NCI-H2196 treated with DMSO at 0.1 percent for 48 hours (cell line): ENCODE data around the gene SLC50A1.

Experiments
- DNase-seq: peaks from one replicate; lab custom pipeline; 2025; ENCODE audit not compliant: unreplicated experiment; lab: John Stamatoyannopoulos, UW

Gene SLC50A1

DNA sequence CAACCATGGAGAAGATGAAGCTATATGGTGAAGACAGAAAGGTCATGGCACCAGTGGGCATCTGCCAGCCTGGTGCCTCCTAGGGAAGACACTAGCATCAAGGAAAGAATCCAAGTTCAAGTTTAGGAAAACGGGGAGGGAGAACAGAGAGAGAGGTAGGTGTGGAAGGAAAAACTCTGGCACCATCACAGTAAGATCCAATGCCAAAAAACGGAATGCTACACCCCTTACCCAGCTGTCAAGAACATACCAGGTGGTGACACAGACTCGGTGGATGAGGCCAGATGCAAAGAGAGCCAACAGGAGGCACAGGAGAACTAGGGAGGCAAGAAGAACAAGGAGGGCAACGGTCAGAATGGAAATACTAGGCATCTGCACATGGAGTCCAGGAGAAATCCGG, 33.9 kb downstream of the SLC50A1 start:
- no peak for DNase-seq

DNA sequence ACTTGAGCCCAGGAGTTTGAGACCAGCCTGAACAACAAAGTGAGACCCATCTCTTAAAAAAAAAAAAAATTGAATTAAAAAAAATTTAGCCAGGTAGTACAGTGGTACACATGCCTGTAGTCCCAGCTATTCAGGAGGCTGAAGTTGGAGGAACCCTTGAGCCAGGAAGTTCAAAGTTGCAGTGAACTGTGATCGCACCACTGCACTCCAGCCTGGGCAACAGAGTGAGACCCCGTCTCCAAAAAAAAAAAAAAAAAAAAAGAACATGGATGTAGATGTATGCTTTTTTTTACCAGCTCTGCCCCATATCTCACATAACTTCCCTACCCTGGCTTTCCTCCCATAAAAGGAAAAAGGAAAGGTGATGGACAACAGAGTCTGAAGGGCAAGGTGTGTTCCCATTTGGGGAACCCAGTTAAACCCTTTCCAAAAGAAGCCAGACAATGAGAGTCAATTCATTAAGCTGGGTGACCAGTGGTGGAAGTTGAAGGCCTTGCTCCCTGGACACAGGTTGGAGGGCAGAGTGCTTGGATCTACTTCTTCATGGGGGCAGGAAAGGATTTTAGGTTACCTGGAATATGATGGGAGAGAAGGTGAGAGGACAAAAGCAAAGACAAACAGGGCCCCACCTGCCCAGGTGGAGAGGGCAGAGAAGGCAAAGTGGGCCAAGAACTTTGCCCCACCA, 34.6 kb downstream of the SLC50A1 start:
- DNase-seq, result no peak

DNA sequence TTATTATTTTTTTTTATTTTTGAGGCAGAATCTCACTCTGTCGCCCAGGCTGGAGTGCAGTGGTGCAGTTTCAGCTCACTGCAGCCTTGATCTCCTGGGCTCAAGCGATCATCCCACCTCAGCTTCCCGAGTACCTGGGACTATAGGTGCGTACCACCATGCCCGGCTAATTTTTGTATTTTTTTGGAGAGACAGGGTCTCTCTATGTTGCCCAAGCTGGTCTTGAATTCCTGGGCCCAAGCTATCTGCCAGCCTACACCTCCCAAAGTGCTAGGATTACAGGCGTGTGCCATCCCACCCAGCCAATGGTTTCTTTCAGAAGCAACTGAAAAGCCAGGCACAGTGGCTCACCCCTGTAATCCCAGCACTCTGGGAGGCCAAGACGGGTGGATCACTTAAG, 35.2 kb downstream of the SLC50A1 start:
- no peak for DNase-seq

DNA sequence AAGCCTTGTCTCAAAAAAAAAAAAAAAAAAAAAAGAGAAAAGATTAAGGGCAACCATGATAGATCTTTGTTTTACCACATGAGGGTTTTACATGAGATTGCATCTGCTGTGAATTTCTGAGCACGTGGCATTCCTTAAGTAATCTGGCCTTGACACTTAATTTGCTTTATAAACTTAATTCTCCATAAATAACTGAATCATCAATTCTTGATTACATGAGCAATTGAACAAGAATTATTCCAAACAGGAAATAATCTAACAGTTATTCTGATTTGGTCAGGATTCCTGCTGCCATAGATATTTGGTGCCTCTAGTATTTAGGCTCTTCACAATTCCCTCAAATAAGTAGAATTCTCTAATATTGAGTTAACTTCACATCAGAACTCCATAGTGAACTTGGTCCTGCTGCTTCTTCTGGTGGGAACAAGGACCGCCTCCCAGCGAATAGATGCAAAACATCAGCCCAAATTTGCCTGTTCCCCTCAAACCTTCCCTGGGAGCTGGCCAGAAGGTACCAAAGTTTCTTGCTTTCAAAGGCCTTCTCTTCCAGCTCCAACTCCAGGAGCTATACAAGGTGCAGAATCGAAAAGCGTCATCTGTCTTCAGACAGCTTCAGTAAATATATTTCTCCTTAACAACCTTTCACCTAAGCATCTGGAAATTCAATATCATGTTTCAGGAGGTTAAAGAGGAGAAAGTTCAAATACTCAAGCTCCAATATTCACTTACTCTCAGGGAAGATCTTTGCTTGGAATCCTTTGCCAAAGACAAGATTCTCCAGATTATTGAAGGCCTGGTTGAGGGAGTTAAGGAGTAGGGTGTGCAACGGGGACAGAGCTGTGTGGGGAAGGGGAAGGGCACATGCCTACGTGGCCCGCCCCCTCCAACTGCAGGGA, 36.4 kb downstream of the SLC50A1 start:
- DNase-seq, result no peak

DNA sequence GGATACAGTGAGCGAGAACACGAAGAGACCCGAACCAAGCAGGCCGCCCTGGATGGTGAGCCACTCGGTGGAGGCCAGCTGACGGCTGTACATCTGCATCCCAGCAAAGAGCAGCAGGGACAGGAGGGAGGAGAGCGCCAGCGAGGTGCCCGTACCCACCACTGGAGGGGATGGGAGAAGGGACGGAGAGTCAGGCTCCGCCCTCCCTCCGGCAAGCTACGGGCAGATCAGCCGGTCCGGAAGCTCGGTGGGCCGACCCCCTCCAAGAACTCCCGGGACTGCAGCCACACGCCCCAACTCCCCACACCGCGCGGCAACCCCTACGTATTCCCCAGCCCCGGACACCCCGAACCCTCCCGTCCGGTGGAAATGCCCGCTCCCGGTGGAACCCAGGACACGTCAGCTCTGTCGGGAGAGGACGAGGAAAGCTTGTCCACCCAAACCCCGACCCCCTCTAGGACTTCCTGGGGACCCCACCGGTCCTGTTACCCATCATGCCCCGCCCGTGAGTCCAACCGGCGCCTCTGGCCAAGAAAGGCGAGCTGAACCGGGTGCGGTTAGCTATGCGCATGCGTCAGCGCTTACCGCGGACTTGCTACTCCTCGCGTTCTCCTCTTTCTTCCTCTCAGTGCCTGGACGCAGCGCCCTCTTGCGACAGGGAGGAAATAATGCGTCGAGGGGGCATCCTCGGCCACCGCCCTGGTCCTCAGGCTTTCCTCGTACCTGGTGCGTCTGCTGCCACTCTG, 37.3 kb downstream of the SLC50A1 start, which contains the start of gene KRTCAP2:
KRTCAP2 (minus strand) TSS at position 573 of the 746 bp plus-strand sequence; CDS start at position 493, 80 bp downstream.
- peak; percentile 96 for DNase-seq

DNA sequence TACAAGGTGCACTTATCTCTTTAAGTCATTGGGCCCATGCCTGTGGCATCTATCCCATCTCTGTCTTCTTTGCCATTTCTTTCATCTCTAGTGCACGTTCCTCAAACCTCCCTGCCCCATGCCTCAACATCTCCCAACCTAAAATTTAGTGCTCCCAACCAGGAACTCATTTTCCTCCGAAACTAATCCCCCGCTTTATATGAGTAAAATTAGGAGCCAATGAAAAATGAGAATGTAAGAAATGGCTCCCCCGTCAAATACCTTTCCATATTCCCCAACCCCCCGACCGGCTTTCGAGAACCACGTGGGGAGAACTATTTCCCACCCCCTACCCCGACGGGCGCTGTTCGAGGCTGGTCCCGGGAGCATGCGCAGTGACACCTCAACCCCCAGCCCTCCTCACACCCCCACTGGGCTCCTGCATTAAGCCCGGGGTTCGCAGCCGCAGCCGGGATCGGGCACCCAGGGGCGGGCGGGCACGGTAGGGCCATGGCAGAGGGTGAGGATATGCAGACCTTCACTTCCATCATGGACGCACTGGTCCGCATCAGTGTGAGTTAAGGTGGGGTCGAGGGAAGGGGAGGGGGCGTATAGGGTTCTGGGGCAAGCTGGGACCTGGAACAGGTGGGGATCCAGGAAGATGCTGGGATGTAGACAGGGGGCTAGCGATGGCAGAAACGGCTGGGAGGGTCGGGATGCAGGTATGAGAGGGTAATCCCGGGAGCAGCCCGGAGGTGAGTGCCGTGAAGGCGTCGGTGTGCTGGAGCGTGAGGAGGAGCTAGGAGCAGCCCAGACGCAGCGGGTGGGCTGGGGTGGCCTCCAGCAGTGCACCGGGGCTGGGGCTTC, 38.0 kb downstream of the SLC50A1 start, which contains the start of gene TRIM46:
TRIM46 (plus strand) TSS at position 372 of the 846 bp plus-strand sequence; CDS start at position 490, 118 bp downstream.
- peak; percentile 66 for DNase-seq

DNA sequence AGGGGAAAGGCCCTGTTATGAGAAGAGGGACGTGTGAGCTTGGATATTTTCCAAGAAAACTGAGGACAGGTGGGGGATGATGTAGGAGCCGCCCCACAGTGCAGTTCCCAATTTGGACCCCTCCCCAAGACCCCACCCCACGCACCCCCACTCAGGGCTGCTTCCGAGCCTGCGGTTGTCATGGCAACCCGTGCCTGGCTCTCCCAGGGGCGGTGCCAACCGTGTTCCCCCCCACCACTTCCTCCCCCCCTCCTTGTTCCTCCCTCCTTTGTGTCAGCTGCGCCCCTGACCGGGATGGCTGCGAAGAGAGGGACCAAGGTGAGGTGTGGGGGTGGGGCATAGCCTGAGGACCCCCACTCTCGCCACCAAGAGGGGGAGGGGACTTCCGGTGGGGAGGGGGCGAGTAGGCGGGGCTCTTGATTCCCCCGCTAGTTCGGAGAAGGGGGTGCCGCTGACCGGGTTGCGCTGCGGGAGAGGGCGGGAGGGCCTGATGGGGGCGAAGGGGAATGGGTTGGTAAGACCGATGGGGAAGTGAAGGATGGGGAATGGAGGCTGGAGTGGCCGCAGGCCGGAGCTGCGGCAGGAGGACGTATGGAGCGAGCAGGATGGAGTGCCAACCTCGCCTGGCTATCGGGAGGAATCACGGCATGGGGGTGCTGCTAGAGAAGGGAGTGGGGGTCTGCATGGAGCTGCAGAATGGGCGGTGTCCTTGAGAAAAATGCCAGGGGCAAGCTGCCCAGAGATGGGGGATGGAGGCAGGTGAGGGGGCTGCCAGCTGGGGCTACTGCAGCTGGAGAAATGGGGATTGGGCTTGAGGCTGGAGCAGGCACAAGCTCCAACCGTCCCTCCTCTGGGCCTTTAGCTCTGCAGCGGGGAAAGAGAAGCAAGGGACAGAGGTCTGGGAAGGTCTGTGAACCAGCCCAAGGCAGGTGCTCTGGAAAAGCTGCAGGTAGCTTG, 39.0 kb downstream of the SLC50A1 start:
- DNase-seq, result peak; percentile 66

DNA sequence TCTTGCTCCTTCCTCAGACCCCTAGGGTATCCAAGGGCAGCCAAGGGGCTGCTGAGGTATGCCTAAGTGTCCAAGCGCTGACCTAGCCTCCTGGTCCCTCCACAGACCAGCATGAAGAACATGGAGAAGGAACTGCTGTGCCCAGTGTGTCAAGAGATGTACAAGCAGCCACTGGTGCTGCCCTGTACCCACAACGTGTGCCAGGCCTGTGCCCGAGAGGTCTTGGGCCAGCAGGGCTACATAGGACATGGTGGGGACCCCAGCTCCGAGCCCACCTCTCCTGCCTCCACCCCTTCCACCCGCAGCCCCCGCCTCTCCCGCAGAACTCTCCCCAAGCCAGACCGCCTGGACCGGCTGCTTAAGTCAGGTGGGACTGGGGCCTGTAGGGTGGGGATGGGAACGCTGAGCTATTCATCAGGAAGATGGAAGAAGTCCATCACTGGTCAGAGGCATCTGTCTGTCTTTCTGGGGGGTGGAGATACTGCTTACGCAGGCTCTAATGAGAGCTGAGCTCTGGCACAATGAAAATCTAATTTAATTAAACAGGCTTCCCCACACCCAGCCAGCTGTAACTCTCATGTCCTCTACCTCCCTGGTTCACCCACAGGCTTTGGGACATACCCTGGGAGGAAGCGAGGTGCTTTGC, 39.8 kb downstream of the SLC50A1 start:
- no peak for DNase-seq

DNA sequence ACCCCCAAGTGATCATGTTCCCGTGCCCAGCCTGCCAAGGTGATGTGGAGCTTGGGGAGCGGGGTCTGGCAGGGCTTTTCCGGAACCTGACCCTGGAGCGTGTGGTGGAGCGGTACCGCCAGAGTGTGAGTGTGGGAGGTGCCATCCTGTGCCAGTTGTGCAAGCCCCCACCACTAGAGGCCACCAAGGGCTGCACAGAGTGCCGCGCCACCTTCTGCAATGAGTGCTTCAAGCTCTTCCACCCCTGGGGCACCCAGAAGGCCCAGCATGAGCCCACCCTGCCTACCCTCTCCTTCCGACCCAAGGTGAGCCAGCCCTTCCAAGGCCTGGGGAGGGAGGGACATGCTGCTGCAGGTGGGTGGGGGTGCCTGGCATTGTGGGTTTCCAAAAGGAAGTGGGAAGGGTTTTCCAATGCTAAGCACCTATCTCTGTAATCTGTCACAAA, 40.3 kb downstream of the SLC50A1 start:
- no peak for DNase-seq

DNA sequence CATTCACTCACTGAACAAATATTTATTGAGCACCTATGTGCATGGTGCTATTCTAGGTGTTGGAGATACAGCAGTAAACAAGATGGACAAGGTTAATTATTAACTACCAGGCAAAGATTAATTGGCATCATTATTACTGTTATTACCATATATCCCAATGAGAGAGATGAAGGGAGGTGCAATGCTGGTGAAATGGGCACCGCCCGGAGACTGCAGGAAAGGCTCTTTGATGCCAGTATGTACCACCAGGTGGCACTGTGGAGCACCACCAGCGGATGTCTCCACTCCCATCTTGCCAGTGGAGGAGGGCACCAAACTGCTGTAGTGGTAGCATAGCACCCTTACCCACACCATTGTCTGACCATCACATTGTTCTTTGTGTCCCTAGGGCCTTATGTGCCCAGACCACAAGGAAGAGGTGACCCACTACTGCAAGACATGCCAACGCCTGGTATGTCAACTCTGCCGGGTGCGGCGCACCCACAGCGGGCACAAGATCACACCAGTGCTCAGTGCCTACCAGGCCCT, 41.0 kb downstream of the SLC50A1 start:
- DNase-seq, result peak; percentile 52

DNA sequence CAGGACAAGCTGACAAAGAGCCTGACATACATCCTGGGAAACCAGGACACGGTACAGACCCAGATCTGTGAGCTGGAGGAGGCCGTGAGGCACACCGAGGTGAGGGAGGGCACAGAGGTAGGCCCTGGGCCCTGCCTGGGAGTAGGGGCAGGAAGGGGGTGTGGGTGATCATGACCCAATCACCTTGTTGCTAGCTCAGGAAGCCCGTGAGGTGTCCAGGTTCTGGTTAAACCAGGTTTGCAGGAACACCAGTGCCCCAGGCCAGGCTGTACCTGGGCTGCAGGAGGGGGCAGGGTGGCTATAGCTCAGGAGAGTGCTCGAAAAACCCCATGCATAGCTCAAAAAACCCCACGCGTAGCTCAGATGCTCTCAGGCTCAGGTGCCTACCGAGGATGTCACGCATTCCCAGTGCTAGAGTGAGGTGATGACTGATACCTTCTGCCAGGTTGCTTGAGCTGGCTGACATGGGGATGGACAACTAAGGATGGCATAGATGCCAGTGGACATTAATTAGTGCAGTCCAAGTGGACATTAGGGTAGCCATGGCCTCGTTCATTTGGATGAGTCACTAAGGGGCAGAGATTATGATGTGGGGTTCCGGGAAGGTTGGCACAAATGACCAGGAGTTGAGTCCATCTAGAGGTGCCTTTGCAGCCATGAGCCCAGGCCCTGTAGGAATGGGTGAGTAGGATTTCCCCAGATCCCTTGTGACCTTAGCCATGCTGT, 41.7 kb downstream of the SLC50A1 start:
- no peak for DNase-seq

DNA sequence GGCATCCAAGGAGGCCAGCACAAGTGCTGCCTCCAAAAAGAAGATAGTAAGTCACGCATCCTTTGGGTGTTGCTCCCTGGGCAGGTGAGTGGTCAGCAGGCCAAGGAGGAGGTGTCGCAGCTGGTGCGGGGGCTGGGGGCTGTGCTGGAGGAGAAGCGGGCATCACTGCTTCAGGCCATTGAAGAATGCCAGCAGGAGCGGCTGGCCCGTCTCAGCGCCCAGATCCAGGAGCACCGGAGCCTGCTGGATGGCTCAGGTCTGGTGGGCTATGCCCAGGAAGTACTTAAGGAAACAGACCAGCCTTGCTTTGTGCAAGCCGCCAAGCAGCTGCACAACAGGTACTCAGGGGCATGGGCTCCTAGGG, 42.2 kb downstream of the SLC50A1 start:
- no peak for DNase-seq

DNA sequence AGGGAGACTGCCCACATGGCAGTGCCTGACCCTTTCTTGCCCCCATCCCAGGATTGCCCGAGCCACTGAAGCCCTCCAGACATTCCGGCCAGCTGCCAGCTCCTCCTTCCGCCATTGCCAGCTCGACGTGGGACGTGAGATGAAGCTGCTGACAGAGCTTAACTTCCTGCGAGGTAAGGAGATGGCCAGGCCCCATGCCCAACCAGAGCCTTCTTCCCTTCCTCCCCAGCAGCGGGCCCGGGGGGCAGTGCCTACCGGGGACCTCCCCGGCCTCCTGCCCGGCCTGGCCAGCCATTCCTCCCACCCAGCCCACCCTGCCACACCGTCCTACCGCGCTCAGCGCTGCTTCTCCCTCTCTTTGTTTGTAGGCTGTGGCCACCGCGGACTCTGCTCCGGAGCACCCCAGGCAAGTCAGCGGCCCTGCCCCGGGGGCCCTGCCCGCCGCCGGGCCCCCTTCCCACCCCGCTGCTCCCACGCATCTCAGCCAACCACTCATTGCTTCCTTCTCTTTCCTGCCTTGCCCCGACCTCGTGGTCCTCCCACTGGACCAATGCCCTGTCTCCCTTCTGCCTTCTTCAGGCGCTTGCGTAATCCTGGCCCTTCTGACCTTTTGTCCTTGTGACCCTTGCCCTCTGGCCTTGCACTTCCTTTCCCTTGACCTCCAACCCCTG, 42.9 kb downstream of the SLC50A1 start:
- no peak for DNase-seq

DNA sequence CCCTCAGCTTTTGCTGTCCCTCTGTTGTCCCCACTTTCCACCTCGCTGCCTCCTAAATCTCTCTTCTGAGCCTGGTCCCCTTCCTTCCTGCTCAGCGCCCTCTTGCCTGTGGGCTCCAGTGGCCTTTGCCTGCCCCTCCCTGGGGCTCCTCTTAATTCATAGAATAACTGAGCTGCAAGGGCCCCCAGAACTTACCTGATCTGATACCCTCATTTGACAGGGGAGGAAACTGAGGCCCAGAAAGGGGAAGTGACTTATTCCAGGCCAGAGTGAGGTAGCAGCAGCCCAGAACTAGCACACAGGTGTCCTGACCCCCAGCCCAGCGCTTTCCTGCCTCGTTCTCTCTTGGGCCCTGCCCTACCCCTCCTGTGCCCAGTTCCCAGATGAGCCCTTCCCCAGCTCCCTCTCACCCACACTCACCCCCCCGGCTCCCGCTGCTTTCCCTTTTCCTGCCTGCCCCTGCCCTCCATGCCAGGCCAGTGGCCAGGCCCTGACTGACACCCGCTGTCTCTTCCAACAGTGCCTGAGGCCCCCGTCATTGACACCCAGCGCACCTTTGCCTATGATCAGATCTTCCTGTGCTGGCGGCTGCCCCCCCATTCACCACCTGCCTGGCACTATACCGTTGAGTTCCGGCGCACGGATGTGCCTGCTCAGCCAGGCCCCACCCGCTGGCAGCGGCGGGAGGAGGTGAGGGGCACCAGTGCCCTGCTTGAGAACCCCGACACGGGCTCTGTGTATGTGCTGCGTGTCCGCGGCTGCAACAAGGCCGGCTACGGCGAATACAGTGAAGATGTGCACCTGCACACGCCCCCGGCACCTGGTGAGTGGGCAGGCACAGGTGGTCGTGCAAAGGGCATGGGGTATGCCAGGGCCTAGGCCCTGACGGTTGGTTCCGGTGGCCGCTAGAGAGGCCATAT, 43.7 kb downstream of the SLC50A1 start:
- no peak for DNase-seq

DNA sequence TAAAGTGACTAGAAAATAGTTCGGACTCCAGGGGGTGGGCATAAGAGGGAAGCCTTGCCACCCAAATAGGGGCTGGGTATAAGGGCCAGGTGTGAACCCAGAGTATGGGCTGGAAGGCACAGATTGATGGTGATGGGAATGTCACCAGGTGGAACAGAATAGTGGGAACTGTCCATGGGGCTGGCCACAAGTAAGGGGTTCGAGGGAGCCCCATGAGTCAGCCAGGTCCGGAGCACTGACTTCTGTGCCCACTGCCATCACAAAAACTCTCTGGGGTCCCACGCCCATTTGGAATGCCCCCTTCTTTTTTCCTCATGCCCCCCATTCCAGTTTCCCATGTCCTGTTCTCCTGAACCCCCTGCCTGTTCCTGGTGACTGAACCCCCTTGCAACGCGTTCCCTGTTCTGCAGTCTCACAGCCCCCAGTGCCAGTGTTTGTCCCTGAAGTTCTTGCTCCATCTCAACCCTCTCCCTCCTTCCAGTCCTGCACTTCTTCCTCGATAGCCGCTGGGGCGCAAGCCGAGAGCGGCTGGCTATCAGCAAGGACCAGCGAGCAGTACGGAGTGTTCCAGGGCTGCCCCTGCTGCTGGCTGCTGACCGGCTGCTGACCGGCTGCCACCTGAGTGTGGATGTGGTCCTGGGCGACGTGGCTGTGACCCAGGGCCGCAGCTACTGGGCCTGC, 45.9 kb downstream of the SLC50A1 start:
- no peak for DNase-seq

DNA sequence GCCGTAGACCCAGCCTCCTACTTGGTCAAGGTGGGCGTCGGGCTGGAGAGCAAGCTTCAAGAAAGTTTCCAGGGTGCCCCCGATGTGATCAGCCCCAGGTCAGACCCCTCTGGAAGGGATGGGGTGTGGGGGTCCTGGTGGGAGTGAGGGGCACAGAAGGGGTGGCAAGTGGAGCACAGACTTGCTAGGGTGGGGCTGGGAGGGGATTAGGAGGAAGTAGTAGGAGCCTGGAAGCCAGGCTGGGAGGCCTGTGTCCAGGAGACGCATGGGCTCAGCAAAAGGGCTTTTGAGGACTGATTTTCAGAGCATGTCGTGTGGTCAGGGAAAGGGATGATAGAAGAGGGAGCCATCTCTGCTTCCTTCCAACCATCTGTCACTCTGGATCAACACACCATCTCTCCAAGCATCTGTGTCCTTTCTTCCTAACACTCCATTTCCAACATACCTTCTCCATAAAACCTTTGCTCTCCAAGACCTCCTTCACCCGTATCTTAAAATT, 46.4 kb downstream of the SLC50A1 start:
- no peak for DNase-seq
